Endothelial cell of umbilical vein (primary cell): ENCODE measurements around the gene RAB3IP. TPM values are rescaled to one million over a fixed set of nuclear protein-coding genes. Genes with fewer than 3 reads are reported as not detected.

Source experiments
- BruUV-seq: library from RNA; stranded (reverse); fragments of 400-500 nt; replicated peaks from 2 replicates; lab custom pipeline; 2021; lab: Mats Ljungman, UMichigan
- CTCF ChIA-PET: fragments of 300-600, 350-600 bp; sonication (Branson Sonifier 250); formaldehyde crosslinking; loops from one replicate; lab custom pipeline; 2021; ENCODE audit warnings: antibody characterized with exemption, inconsistent platforms; lab: Charles Lee
- POLR2A ChIA-PET: fragments of 300-600, 350-600 bp; sonication (Branson Sonifier 250); formaldehyde crosslinking; loops from one replicate; lab custom pipeline; 2021; ENCODE audit warnings: antibody characterized with exemption, inconsistent platforms; lab: Charles Lee
- DNase-seq: peaks from one replicate; pipeline ENCODE4 v3.0.0-alpha.2; 2011; ENCODE audit warnings: low read depth, low spot score
- FAIRE-seq: peaks from 2 replicates; lab custom pipeline; 2011; peaks lifted over from hg19 to GRCh38; lab: Jason Lieb, UNC
- H2AFZ ChIP-seq: 2 replicates; pipeline ENCODE4 v1.6.0; 2012; ENCODE audit warnings: low read depth, low read length, control low read depth, inconsistent platforms
- H3K27ac ChIP-seq: 2 replicates; pipeline ENCODE4 v1.5.1; 2011; ENCODE audit warnings: low read depth, mild to moderate bottlenecking, control low read depth, low read length, moderate library complexity; ENCODE audit not compliant: insufficient read depth
- H3K27me3 ChIP-seq, 2 experiments: 2 replicates each; pipeline versions ENCODE4 v1.6.0 to v1.6.1; 2011; ENCODE audit warnings: low read length in 2 of 2, mixed read lengths in 1 of 2; ENCODE audit not compliant: control insufficient read depth in 2 of 2, insufficient read depth in 2 of 2
- H3K36me3 ChIP-seq, 2 experiments: 2 replicates in 1 of 2; 3 replicates in 1 of 2; pipeline ENCODE4 v1.5.1; 2011; ENCODE audit warnings: low read length in 2 of 2, mild to moderate bottlenecking in 1 of 2, moderate library complexity in 1 of 2; ENCODE audit not compliant: control insufficient read depth in 2 of 2, insufficient read depth in 2 of 2; ENCODE audit errors: extremely low read depth in 1 of 2
- H3K4me1 ChIP-seq: 3 replicates; pipeline ENCODE4 v1.5.1; 2011; ENCODE audit warnings: mild to moderate bottlenecking, low read length; ENCODE audit not compliant: control insufficient read depth, insufficient read depth; ENCODE audit errors: extremely low read depth
- H3K4me2 ChIP-seq: 2 replicates; pipeline ENCODE4 v1.6.1; 2011; ENCODE audit warnings: low read length, control low read depth, mixed read lengths; ENCODE audit not compliant: insufficient read depth
- H3K4me3 ChIP-seq, 3 experiments: fragments of 200-600 bp in 1 of 3; sonication (generic), shearing (Covaris generic) in 1 of 3; replicated peaks in 1 of 3; 2 replicates each; pipeline ENCODE4 v1.5.1; 2011 to 2016; ENCODE audit warnings: control low read depth in 3 of 3, low read length in 3 of 3, mild to moderate bottlenecking in 2 of 3, inconsistent platforms in 1 of 3, low read depth in 1 of 3, moderate library complexity in 1 of 3; ENCODE audit not compliant: insufficient read depth in 1 of 3
- H3K79me2 ChIP-seq: 2 replicates; pipeline ENCODE4 v1.6.0; 2012; ENCODE audit warnings: low read length, inconsistent platforms; ENCODE audit not compliant: control insufficient read depth, insufficient read depth
- H3K9ac ChIP-seq: replicated peaks from 2 replicates; pipeline ENCODE3; 2011; ENCODE audit warnings: low read length, control low read depth; ENCODE audit not compliant: insufficient read depth; ENCODE audit errors: extremely low read depth
- H3K9me1 ChIP-seq: replicated peaks from 3 replicates; pipeline ENCODE4 v1.6.0; 2011; ENCODE audit warnings: mild to moderate bottlenecking, low read length; ENCODE audit not compliant: control insufficient read depth, insufficient read depth; ENCODE audit errors: extremely low read depth
- H3K9me3 ChIP-seq: replicated peaks from 2 replicates; pipeline ENCODE4 v1.5.1; 2012; ENCODE audit warnings: low read length, inconsistent platforms; ENCODE audit not compliant: control insufficient read depth, insufficient read depth
- H4K20me1 ChIP-seq: replicated peaks from 2 replicates; pipeline ENCODE3; 2011; ENCODE audit warnings: mild to moderate bottlenecking, low read length; ENCODE audit not compliant: control insufficient read depth, insufficient read depth; ENCODE audit errors: extremely low read depth
- CTCF ChIP-seq, 2 donors: IDR thresholded peaks; 1 replicate in 1 of 2; 2 replicates in 1 of 2; pipeline ENCODE4 v1.5.1; 2011; ENCODE audit warnings: low read length in 2 of 2, mild to moderate bottlenecking in 2 of 2, moderate library complexity in 2 of 2, control low read depth in 1 of 2, inconsistent platforms in 1 of 2, low read depth in 1 of 2; ENCODE audit not compliant: insufficient read depth in 1 of 2; ENCODE audit errors: extremely low read depth in 1 of 2
- EZH2 ChIP-seq: IDR thresholded peaks from 2 replicates; pipeline ENCODE4 v1.6.1; 2012; ENCODE audit warnings: borderline replicate concordance, low read depth, mild to moderate bottlenecking, moderate library complexity, low read length, inconsistent platforms; ENCODE audit not compliant: severe bottlenecking
- FOS ChIP-seq: IDR thresholded peaks from 2 replicates; pipeline ENCODE4 v1.6.1; 2011; ENCODE audit warnings: mild to moderate bottlenecking, low read length, moderate library complexity, borderline replicate concordance; ENCODE audit not compliant: insufficient read depth
- GATA2 ChIP-seq: IDR thresholded peaks from 2 replicates; pipeline ENCODE4 v1.7.0; 2011; ENCODE audit warnings: low read depth, mild to moderate bottlenecking, moderate library complexity, mixed read lengths, low read length; ENCODE audit not compliant: insufficient read length, insufficient read depth
- JUN ChIP-seq: IDR thresholded peaks from 2 replicates; pipeline ENCODE4 v1.6.1; 2011; ENCODE audit warnings: borderline replicate concordance, low read depth; ENCODE audit not compliant: insufficient read length, insufficient read depth
- MAX ChIP-seq: IDR thresholded peaks from 2 replicates; pipeline ENCODE4 v1.6.1; 2011; ENCODE audit not compliant: insufficient read depth, insufficient read length
- MYC ChIP-seq: IDR thresholded peaks from one replicate; pipeline ENCODE4 v1.6.1; 2011; ENCODE audit warnings: mild to moderate bottlenecking, low read depth, low read length
- POLR2A ChIP-seq: IDR thresholded peaks from 2 replicates; pipeline ENCODE4 v1.6.1; 2012; ENCODE audit warnings: low read depth, mild to moderate bottlenecking, control low read depth, low read length
- POLR2AphosphoS5 ChIP-seq: IDR thresholded peaks from 2 replicates; pipeline ENCODE4 v1.6.1; 2012; ENCODE audit warnings: low read depth, mild to moderate bottlenecking, control low read depth, low read length, moderate library complexity; ENCODE audit not compliant: insufficient read depth
- dilution Hi-C: fragments of 300-500 bp; cut with MboI; formaldehyde crosslinking; loops from one replicate; pipeline ENCODE4 v1.15.0; 2019; ENCODE audit warnings: low sequenced_read_pairs; ENCODE audit not compliant: extremely low pct_ligation_motif_present
- intact Hi-C: fragments of 100-400 bp; cut with micrococcal nuclease; formaldehyde crosslinking; loops from one replicate; pipeline ENCODE4 v1.10.0; 2022
- polyA plus RNA-seq, 4 experiments: library from polyadenylated mRNA; depleted of rRNA in 3 of 4; stranded (reverse) in 3 of 4; unstranded in 1 of 4; fragments of >200 nt; gene quantifications; 2 replicates each; pipeline versions ENCODE4 v1.2.1 to v1.2.3, GENCODE V29; 2011 to 2012; ENCODE audit warnings: missing spikeins in 1 of 4
- total RNA-seq: library from RNA; stranded (reverse); gene quantifications from 2 replicates; pipeline ENCODE4 v1.2.3, GENCODE V29; 2021

Gene RAB3IP
- total and polyA plus RNA-seq, 2 donors (not counting 3 experiments of a cell fraction or from before 2014, with no cell fraction given): 9.6 to 13.3 TPM

GRCh38 chr12:69701826-69702225 lies 36.8 kb upstream of the RAB3IP start:
- H3K9me1 ChIP-seq: no peaks in the 10 kb centered on the region
- H3K9ac ChIP-seq: no peak overlapping the region
- H3K36me3 ChIP-seq: no peaks in the 10 kb centered on the region
- FAIRE-seq (no peak), DNase-seq (no peak)
- no peaks in the 10 kb centered on the region for H3K9me3 ChIP-seq
- no peak overlapping the region for H2AFZ ChIP-seq
- no peak overlapping the region for H3K4me2 ChIP-seq
- no peaks in the 10 kb centered on the region for H3K4me1 ChIP-seq
- H3K27me3 ChIP-seq: peaks cover 0 to 4% of the 10 kb centered on the region in 2 experiments
- TF ChIP-seq POLR2AphosphoS5 (no peak), CTCF (IDR thresholded peaks at IDR 0.05; ENCODE audit: extremely low read depth in 1 of 2, insufficient read depth in 1 of 2, low read depth in 1 of 2, low read length in 2 of 2) (no peak), EZH2 (no peak), MYC (no peak), FOS (no peak), GATA2 (no peak), MAX (no peak), JUN (no peak), POLR2A (no peak)
- POLR2A ChIA-PET: no interaction called here
- H3K27ac ChIP-seq: no peak overlapping the region
- no peak overlapping the region for H3K4me3 ChIP-seq
- CTCF ChIA-PET: no interaction called here
- dilution Hi-C loops: no loop called here
- H3K79me2 ChIP-seq: no peaks in the 10 kb centered on the region
- intact Hi-C loops: no loop called here
- H4K20me1 ChIP-seq: no peaks in the 10 kb centered on the region
- no TSS peak for BruUV-seq
